Naive thymus-derived CD8-positive, alpha-beta T cell (primary cell): ENCODE results near the gene MAST3. TPM values are rescaled to one million over a fixed set of nuclear protein-coding genes. Genes with fewer than 3 reads are reported as not detected.

Experiments used
- ATAC-seq, 2 donors: fragments of 150-1000 bp; cut with Tn5 transposase in 1 of 2; sonication (Bioruptor Pico), chemical (Tn5 transposase) in 1 of 2; 1 replicate in 1 of 2; 2 replicates in 1 of 2; pipeline ENCODE4 v1.10.0; 2021; ENCODE audit warnings: mild to moderate bottlenecking in 2 of 2, moderate library complexity in 2 of 2
- POLR2A ChIA-PET: fragments of 350-600 bp; sonication (Branson Sonifier 250); formaldehyde crosslinking; loops from one replicate; lab custom pipeline; 2021; ENCODE audit warnings: antibody characterized with exemption; lab: Charles Lee
- DNase-seq, 10 donors: peaks; one replicate each; pipeline versions ENCODE4 v3.0.0 to v3.0.0-alpha.2; 2020 to 2022
- H3K27ac Mint-ChIP-seq, 10 donors: one replicate each; pipeline ENCODE4 v1.8.0; 2020 to 2022; ENCODE audit warnings: mild to moderate bottlenecking in 10 of 10, mixed read lengths in 10 of 10, moderate library complexity in 4 of 10, inconsistent platforms in 1 of 10
- H3K27me3 Mint-ChIP-seq, 5 donors: one replicate each; pipeline ENCODE4 v1.8.0; 2021 to 2022; ENCODE audit warnings: mixed read lengths in 5 of 5
- H3K36me3 Mint-ChIP-seq, 3 donors: one replicate each; pipeline ENCODE4 v1.8.0; 2020 to 2022; ENCODE audit warnings: mixed read lengths in 3 of 3, mild to moderate bottlenecking in 2 of 3, inconsistent platforms in 1 of 3
- H3K4me1 Mint-ChIP-seq, 4 donors: one replicate each; pipeline ENCODE4 v1.8.0; 2021 to 2022; ENCODE audit warnings: mixed read lengths in 4 of 4
- H3K4me3 Mint-ChIP-seq, 10 donors: one replicate each; pipeline ENCODE4 v1.8.0; 2020 to 2022; ENCODE audit warnings: mild to moderate bottlenecking in 10 of 10, mixed read lengths in 10 of 10, moderate library complexity in 6 of 10, inconsistent platforms in 1 of 10
- H3K9me3 Mint-ChIP-seq, 9 donors: one replicate each; pipeline ENCODE4 v1.8.0; 2020 to 2022; ENCODE audit warnings: mixed read lengths in 9 of 9, mild to moderate bottlenecking in 3 of 9, inconsistent platforms in 1 of 9, moderate library complexity in 1 of 9
- polyA plus RNA-seq, 3 donors: library from polyadenylated mRNA; unstranded; fragments of 300-500 nt; fragmentation: Illumina TruSeq; gene quantifications; one replicate each; pipeline ENCODE4 v1.2.3, GENCODE V29; 2021
- total RNA-seq, 8 experiments: library from RNA in 2 of 8; stranded (reverse) in 2 of 8; gene quantifications; one replicate each; pipeline ENCODE4 v1.2.3 and lab custom pipeline; 2021 to 2026

The MAST3 gene
- total and polyA plus RNA-seq, 5 experiments from 2014 or later: 9.4 to 44.8 (median 15.7) TPM

DNA sequence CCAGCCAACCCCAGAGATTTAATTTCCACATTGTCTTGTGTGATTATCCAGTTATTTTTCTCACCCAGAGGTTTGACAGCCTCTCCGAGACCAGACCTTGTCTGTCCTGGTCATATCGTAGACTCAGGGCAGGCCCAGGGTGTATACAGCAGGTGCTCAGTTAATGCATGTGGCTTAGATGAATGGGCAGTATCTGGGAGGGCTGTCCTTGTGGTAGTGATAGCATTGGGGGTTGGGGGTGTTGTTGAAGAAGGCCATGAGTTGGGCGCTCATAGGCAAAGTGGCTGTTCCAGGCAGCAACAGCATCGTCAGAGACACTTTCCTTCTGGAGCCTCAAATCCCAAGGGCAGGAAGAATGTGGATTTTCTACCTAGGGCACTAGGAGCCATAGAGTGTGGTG, 16.9 kb downstream of the MAST3 start:
- H3K9me3 Mint-ChIP-seq: no peaks in the 10 kb centered on the region
- H3K36me3 Mint-ChIP-seq: peaks cover 0 to 5% (median 0%) of the 10 kb centered on the region in 3 donors
- no peaks in the 10 kb centered on the region for H3K27me3 Mint-ChIP-seq
- ATAC-seq (no peak), DNase-seq (no peak)
- H3K27ac Mint-ChIP-seq: no peak overlapping the region
- H3K4me1 Mint-ChIP-seq: peaks cover 15 to 46% (median 41%) of the 10 kb centered on the region in 4 donors
- POLR2A ChIA-PET: interaction anchor here (0.6 to 8.3 kb wide), 2 partner anchors 24 to 106 kb away, joined by 3 to 135 read pairs; partner anchors contain the start of gene IL12RB1
- H3K4me3 Mint-ChIP-seq: peak overlapping the region in 1 of 10 donors; percentile 22

DNA sequence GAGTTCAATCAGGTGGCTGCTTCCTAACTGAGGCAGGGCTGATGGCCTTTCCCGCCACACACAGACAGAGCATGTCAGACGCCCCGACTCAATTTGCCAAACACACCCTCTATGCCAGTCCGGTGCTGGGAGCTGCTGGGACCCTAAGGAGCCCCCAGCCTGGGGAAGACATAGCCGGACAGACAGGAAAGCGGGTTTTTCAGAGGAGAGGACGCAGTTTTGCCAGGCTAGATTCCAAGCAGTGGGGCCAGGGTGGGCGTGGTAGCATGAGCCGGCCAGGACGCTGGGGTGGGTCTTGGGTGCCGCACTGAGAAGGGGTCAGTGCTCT, 19.8 kb downstream of the MAST3 start:
- peak overlapping the region; percentile 83 to 95 (median 93) for H3K27ac Mint-ChIP-seq
- peaks cover 0 to 15% (median 0%) of the 10 kb centered on the region in 3 donors for H3K36me3 Mint-ChIP-seq
- POLR2A ChIA-PET: interaction anchor here (0.8 to 4.1 kb wide), 6 partner anchors 9 to 163 kb away, joined by 3 to 54 read pairs (median 20); partner anchors contain the start of genes ARRDC2, IL12RB1, JUND and PIK3R2
- no peaks in the 10 kb centered on the region for H3K27me3 Mint-ChIP-seq
- DNase-seq (no peak), ATAC-seq (no peak)
- peaks cover 21 to 50% (median 44%) of the 10 kb centered on the region in 4 donors for H3K4me1 Mint-ChIP-seq
- no peaks in the 10 kb centered on the region for H3K9me3 Mint-ChIP-seq
- peak overlapping the region; percentile 70 to 88 (median 79) for H3K4me3 Mint-ChIP-seq

DNA sequence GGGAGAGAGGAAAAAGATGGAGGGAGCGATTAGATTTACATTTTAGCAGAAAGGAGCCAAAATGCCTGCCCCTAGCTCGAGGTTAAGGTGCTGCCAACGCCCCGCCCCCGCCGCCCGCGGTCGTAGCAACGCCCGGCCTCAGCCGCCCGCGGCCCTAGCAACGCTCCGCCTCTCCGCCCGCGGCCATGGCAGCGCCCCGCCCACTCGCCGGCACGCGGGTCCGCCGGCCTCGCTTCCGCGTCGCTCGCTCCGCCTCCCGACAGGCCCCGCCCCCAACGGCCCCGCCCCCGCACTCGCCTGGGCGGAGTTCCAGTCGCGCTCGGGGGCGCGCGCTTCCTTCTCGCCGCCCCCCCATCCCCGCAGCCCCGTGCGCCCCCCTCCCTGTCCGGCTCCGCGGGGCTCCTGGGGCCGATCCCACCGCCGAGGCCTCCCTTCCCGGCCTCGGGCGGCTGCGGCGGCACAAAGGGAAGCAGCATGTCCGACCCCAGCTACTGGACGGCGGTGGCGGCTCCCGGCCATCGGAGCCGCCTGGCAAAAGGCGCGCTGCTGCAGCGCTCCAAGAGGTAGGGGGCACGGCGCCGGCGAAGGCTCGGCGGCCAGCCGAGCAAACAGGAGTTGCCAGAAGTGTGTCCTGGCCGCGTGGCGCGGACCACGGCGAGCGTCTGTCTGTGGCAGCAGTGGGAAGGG, 20.3 kb downstream of the MAST3 start:
- H3K27me3 Mint-ChIP-seq: no peaks in the 10 kb centered on the region
- peak overlapping the region; percentile 79 to 95 (median 90) for H3K4me3 Mint-ChIP-seq
- ATAC-seq (peak; percentile 69 to 73), DNase-seq (peak; percentile 92 to 98 (median 96))
- POLR2A ChIA-PET: interaction anchor here (0.6 to 4.1 kb wide), 10 partner anchors 9 to 258 kb away, joined by 3 to 54 read pairs (median 9); partner anchors contain the start of genes ARRDC2, IL12RB1, JUND and PIK3R2
- peaks cover 0 to 19% (median 4%) of the 10 kb centered on the region in 3 donors for H3K36me3 Mint-ChIP-seq
- no peaks in the 10 kb centered on the region for H3K9me3 Mint-ChIP-seq
- H3K27ac Mint-ChIP-seq: peak overlapping the region; percentile 95 to 100 (median 98)
- H3K4me1 Mint-ChIP-seq: peaks cover 18 to 48% (median 40%) of the 10 kb centered on the region in 4 donors

DNA sequence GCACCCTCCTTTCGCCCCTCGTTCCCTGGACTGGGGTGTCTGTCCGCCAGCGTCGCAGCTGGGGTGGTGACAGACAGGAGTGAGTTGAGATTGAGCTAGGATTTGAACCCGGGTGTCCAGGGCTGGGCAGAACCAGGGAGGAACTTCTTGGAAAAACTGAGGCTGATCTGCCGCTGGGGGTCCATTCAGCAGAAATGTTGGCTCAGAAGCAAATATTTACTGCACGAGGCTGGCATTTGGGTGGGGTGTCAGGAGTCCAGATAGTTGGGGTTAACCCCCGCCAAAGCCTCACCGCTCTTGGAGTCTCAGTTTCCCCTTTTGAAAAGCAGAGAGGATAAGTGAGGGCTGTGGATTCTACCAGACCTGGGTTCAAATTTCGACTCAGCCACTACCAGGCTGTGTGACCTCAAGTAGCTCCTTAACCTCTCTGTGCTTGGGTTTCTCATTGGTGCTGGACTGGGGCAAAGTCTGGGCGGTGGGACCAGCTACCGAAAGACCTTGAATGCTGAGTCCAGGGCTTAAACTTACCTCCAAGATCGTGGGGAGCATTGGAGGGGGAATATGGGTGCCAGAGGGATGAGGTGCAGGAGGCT, 20.9 kb downstream of the MAST3 start:
- peak overlapping the region; percentile 79 to 95 (median 90) for H3K4me3 Mint-ChIP-seq
- peak overlapping the region; percentile 96 to 100 (median 98) for H3K27ac Mint-ChIP-seq
- DNase-seq: no peak
- no peaks in the 10 kb centered on the region for H3K9me3 Mint-ChIP-seq
- H3K27me3 Mint-ChIP-seq: no peaks in the 10 kb centered on the region
- peaks cover 0 to 24% (median 5%) of the 10 kb centered on the region in 3 donors for H3K36me3 Mint-ChIP-seq
- POLR2A ChIA-PET: interaction anchor here (0.6 to 4.1 kb wide), 13 partner anchors 10 to 259 kb away, joined by 3 to 54 read pairs (median 5); partner anchors contain the start of genes ARRDC2, IL12RB1, JUND and PIK3R2
- ATAC-seq: no peak
- H3K4me1 Mint-ChIP-seq: peaks cover 17 to 48% (median 38%) of the 10 kb centered on the region in 4 donors

DNA sequence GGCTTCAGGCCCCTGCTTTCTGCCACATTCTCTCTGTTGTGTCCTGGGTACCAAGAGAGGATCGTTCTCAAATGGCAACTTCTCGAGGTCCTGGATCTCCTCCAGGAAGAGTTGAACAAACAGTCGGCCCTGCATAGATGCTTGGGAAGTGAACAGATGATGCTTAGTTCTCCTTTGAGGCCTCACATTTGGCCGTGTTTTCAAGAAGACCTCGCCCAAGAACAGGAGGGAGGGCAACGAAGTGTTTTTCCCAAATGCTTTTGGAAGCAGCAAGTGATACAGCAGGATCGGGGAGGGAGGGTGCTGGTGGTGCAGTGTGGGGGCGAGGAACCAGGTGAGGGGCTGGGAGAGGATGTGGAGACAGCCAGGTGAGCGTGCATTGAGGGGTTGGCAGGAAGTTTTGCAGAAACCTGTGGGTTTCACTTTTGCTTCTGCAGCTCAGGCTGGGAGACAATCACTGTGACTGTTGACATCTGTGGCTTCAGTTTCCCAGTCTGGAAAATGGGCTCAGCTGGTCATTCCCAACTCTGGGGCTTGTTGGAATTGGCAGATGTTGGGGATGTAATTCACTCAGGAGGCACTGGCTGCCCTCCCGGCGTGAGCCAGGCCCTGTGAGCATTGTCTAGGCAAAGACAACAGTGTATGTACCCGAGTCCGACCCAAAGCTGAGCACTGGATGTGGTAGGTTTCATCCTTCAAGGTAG, 21.6 kb downstream of the MAST3 start:
- Mint-ChIP-seq H3K9me3 (no peaks in the 10 kb centered on the region), H3K4me1 (peaks cover 16 to 48% (median 38%) of the 10 kb centered on the region in 4 donors), H3K4me3 (peak overlapping the region; percentile 79 to 95 (median 90)), H3K27ac (peak overlapping the region; percentile 96 to 100 (median 98)), H3K27me3 (no peaks in the 10 kb centered on the region), H3K36me3 (peaks cover 0 to 29% (median 6%) of the 10 kb centered on the region in 3 donors)
- POLR2A ChIA-PET: interaction anchor here (0.5 to 4.1 kb wide), 17 partner anchors 9 to 259 kb away, joined by 3 to 54 read pairs (median 4); partner anchors contain the start of genes ARRDC2, IL12RB1, JUND and MAST3
- ATAC-seq: peak; percentile 57 to 67
- DNase-seq: peak; percentile 30 to 79 (median 62)

DNA sequence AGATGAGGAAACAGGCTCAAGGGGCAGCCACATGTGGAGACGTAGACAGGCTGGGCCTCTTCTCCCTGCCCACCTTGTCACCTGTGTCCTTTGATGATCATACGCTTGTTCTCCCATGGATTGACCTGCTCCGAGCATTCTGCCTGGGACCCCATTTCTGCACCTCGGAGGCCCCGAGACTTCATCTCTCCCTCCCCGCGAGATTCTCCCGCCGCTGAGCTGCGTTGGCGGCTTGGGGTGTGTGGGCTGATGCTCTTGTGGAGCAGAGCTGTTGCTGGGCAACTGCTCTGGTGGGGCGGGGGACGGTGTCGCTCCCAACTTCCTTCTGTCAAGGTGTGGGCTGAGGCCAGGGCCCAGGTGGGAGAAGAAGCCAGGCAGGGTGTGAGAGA, 22.1 kb downstream of the MAST3 start:
- peak; percentile 56 to 69 for ATAC-seq
- Mint-ChIP-seq H3K4me1 (peaks cover 16 to 48% (median 36%) of the 10 kb centered on the region in 4 donors), H3K4me3 (peak overlapping the region; percentile 79 to 95 (median 90)), H3K27me3 (no peaks in the 10 kb centered on the region), H3K9me3 (no peaks in the 10 kb centered on the region), H3K27ac (peak overlapping the region; percentile 96 to 100 (median 98)), H3K36me3 (peaks cover 0 to 34% (median 6%) of the 10 kb centered on the region in 3 donors)
- peak; percentile 30 to 84 (median 68) for DNase-seq
- POLR2A ChIA-PET: interaction anchor here (0.5 to 4.1 kb wide), 14 partner anchors 9 to 161 kb away, joined by 3 to 54 read pairs (median 4); partner anchors contain the start of genes ARRDC2, IL12RB1, JUND and MAST3

DNA sequence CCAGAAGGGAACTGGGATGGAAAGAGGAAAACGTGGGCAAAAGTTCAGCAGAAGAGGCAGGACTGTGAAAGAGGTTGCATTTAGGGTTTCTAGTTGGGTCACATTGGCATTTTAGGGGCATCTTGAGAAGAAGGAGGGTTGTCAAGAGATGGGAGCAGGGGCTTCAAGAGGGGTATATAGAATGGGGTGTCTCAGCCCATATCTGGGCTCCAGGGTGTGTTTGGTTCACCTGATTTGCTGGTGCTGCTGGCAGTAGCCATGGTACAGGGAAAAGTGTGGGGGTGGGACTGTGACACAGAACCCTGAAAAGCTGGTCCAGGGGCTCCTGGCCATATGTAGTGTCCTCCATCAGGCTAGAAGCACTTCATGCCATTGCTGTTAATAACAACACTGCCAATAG, 22.5 kb downstream of the MAST3 start:
- no peaks in the 10 kb centered on the region for H3K27me3 Mint-ChIP-seq
- peaks cover 0 to 37% (median 6%) of the 10 kb centered on the region in 3 donors for H3K36me3 Mint-ChIP-seq
- no peaks in the 10 kb centered on the region for H3K9me3 Mint-ChIP-seq
- H3K27ac Mint-ChIP-seq: peak overlapping the region; percentile 96 to 100 (median 98)
- ATAC-seq (no peak), DNase-seq (no peak)
- peak overlapping the region; percentile 79 to 95 (median 90) for H3K4me3 Mint-ChIP-seq
- POLR2A ChIA-PET: interaction anchor here (0.5 to 4.1 kb wide), 12 partner anchors 9 to 160 kb away, joined by 3 to 54 read pairs (median 4); partner anchors contain the start of genes ARRDC2, IL12RB1, JUND and MAST3
- H3K4me1 Mint-ChIP-seq: peaks cover 14 to 46% (median 34%) of the 10 kb centered on the region in 4 donors

DNA sequence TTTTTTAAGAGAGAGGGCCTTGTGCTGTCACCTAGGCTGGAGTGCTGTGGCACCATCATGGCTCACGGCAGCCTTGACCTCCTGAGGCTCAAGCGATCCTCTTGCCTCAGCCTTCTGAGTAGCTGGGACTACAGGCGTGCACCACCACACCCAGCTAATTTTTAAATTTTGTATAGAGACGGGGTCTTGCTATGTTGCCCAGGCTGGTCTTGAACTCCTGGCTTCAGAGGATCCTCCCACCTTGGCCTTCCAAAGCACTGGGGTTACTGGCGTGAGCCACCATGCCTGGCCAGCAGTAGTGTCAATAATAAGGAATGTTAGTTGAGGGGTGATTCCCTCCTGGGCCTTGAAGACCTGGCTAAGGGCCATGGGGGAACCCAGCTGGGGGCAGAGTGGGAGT, 23.6 kb downstream of the MAST3 start:
- no peaks in the 10 kb centered on the region for H3K9me3 Mint-ChIP-seq
- H3K4me3 Mint-ChIP-seq: peak overlapping the region in 2 of 10 donors; percentile 10 to 15
- H3K36me3 Mint-ChIP-seq: peaks cover 0 to 44% (median 6%) of the 10 kb centered on the region in 3 donors
- H3K27me3 Mint-ChIP-seq: no peaks in the 10 kb centered on the region
- POLR2A ChIA-PET: interaction anchor here (0.5 kb wide), 1 partner anchor 995 kb away, joined by 3 read pairs; no protein-coding TSS in a partner anchor
- ATAC-seq (no peak), DNase-seq (no peak)
- peak overlapping the region; percentile 96 to 100 (median 98) for H3K27ac Mint-ChIP-seq
- H3K4me1 Mint-ChIP-seq: peaks cover 14 to 43% (median 30%) of the 10 kb centered on the region in 4 donors

DNA sequence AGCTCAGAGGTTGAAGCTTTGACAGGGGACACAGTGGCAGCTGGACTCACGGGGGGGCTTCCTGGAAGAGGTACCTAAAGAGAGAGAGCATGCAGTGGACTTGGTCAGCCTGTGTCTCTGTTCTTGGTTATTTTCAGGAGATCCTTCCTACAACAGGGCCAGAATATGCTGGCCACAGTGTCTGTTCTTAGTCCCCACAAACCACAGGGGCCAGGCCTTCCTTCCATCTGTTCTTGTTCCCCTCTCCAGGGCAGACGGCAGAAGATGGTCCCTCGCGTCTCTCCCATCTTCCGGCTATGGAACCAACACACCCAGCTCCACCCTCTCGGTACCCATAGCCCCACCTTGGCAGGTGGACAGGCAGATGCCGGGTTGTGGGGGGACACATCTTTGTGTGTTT, 24.8 kb downstream of the MAST3 start:
- DNase-seq (no peak), ATAC-seq (no peak)
- Mint-ChIP-seq H3K36me3 (peaks cover 0 to 48% (median 6%) of the 10 kb centered on the region in 3 donors), H3K9me3 (no peaks in the 10 kb centered on the region), H3K4me1 (peaks cover 11 to 37% (median 24%) of the 10 kb centered on the region in 4 donors), H3K4me3 (peak overlapping the region in 1 of 10 donors; percentile 51), H3K27ac (peak overlapping the region in 9 of 10 donors; percentile 34 to 92 (median 68)), H3K27me3 (no peaks in the 10 kb centered on the region)
- POLR2A ChIA-PET: interaction anchor here (1.5 to 3.0 kb wide), 2 partner anchors 29 to 34 kb away, joined by 4 to 13 read pairs; partner anchors contain the start of gene PIK3R2

DNA sequence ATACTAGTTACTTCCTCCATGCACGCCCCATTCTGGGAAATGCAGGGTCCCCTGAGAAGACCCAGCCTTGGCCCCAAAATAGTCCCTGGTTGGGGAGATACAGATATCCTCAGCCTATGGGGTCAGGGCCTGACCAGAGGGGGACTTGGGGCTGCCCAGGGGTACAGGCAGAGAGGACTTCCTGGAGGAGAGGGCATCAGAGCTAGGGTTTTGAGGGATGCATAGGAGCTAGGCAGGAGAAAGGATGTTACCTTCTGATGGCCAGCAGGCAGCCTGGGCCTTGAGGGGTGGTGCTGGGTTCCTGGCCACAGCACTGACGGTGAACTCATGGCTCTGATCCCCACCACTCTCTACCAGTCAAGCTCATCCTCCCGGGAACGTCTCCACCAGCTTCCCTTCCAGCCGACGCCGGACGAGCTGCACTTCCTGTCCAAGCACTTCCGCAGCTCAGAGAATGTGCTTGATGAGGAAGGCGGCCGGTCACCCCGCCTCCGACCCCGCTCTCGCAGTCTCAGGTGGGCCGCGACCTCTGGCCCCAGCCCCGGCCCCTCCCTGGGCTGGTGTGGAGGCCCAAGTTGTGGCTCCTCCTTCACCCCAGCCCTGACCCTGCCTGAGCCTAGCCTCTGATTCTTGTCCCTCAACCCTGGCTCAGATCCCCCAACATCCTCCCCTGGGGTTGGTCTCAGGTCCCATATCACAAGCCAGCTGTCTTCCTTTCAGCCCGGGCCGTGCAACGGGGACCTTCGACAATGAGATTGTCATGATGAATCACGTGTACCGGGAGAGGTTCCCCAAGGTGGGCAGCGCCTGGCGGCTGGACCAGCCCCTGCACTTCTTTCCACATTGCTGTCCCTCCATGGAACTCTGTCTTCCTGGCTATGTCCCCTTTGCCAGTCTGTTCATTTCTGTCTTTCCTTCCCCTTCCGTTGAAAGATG, 25.6 kb downstream of the MAST3 start:
- H3K36me3 Mint-ChIP-seq: peaks cover 0 to 51% (median 6%) of the 10 kb centered on the region in 3 donors
- DNase-seq: no peak
- peaks cover 11 to 36% (median 21%) of the 10 kb centered on the region in 4 donors for H3K4me1 Mint-ChIP-seq
- POLR2A ChIA-PET: interaction anchor here (1.5 to 3.0 kb wide), 2 partner anchors 29 to 35 kb away, joined by 4 to 13 read pairs; partner anchors contain the start of gene PIK3R2
- peak overlapping the region; percentile 40 to 89 (median 68) for H3K27ac Mint-ChIP-seq
- H3K27me3 Mint-ChIP-seq: no peaks in the 10 kb centered on the region
- no peak overlapping the region for H3K4me3 Mint-ChIP-seq
- no peaks in the 10 kb centered on the region for H3K9me3 Mint-ChIP-seq
- no peak for ATAC-seq

DNA sequence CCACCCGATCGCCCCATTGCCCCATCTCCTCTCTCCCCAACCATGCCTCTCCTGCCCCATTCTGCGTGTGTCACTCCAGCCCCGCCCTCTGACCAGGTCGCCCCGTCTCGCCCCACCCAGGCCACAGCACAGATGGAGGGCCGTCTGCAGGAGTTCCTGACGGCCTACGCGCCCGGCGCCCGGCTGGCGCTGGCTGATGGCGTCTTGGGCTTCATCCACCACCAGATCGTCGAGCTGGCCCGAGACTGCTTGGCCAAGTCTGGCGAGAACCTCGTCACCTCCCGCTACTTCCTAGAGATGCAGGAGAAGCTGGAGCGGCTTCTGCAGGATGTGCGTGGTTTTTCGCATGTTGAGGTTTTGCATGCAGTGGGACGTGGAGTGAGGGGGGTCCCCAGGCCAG, 26.2 kb downstream of the MAST3 start:
- H3K27me3 Mint-ChIP-seq: no peaks in the 10 kb centered on the region
- peak overlapping the region in 6 of 10 donors; percentile 36 to 89 (median 60) for H3K27ac Mint-ChIP-seq
- H3K4me3 Mint-ChIP-seq: no peak overlapping the region
- H3K36me3 Mint-ChIP-seq: peaks cover 0 to 57% (median 6%) of the 10 kb centered on the region in 3 donors
- H3K9me3 Mint-ChIP-seq: no peaks in the 10 kb centered on the region
- DNase-seq (no peak), ATAC-seq (no peak)
- POLR2A ChIA-PET: interaction anchor here (0.7 to 3.0 kb wide), 2 partner anchors 28 to 276 kb away, joined by 3 to 13 read pairs; partner anchors contain the start of gene PIK3R2
- H3K4me1 Mint-ChIP-seq: peaks cover 11 to 31% (median 18%) of the 10 kb centered on the region in 4 donors
